Measurements from ENCODE around the gene ABLIM2.

Gene ABLIM2

GRCh38 chr4:8019396-8020365 lies 138.9 kb downstream of the ABLIM2 start:
- peak; percentile 22 for DNase-seq

GRCh38 chr4:8016527-8016926 lies 142.1 kb downstream of the ABLIM2 start:
- DNase-seq, result no peak

- no peak for DNase-seq
Measured at GRCh38 chr4:8015512-8015911, 143.1 kb downstream of the ABLIM2 start.

- DNase-seq, result no peak
Measured at GRCh38 chr4:8013976-8014726, 144.5 kb downstream of the ABLIM2 start.

- DNase-seq, result no peak
Measured at GRCh38 chr4:8012517-8012916, 146.1 kb downstream of the ABLIM2 start.

GRCh38 chr4:8010618-8011017 lies 148.0 kb downstream of the ABLIM2 start:
- DNase-seq, result peak; percentile 84

GRCh38 chr4:8009710-8010511 lies 148.7 kb downstream of the ABLIM2 start:
- DNase-seq, result no peak

- DNase-seq, result no peak
Measured at GRCh38 chr4:8009097-8009496, 149.5 kb downstream of the ABLIM2 start.

GRCh38 chr4:8008391-8008790 lies 150.2 kb downstream of the ABLIM2 start:
- DNase-seq, result no peak

GRCh38 chr4:8007581-8007980 lies 151.0 kb downstream of the ABLIM2 start:
- DNase-seq, result no peak

- no peak for DNase-seq
Measured at GRCh38 chr4:8006471-8006870, 152.1 kb downstream of the ABLIM2 start.

GRCh38 chr4:8005814-8006215 lies 152.8 kb downstream of the ABLIM2 start:
- no peak for DNase-seq

GRCh38 chr4:8005033-8005808 lies 153.4 kb downstream of the ABLIM2 start:
- DNase-seq, result no peak

- no peak for DNase-seq
Measured at GRCh38 chr4:8004066-8004465, 154.5 kb downstream of the ABLIM2 start.

- DNase-seq, result no peak
Measured at GRCh38 chr4:8002525-8003309, 155.9 kb downstream of the ABLIM2 start.

- DNase-seq, result no peak
Measured at GRCh38 chr4:8001564-8002355, 156.9 kb downstream of the ABLIM2 start.

GRCh38 chr4:8000721-8001491 lies 157.7 kb downstream of the ABLIM2 start:
- no peak for DNase-seq

- no peak for DNase-seq
Measured at GRCh38 chr4:8000247-8000646, 158.4 kb downstream of the ABLIM2 start.

GRCh38 chr4:7999695-8000094 lies 158.9 kb downstream of the ABLIM2 start:
- DNase-seq, result no peak

GRCh38 chr4:7999279-7999678 lies 159.3 kb downstream of the ABLIM2 start:
- no peak for DNase-seq

Data from DMS153 (cell line).